GM19438 (cell line): ENCODE measurements around the gene FABP6.

ENCODE experiments used
- ATAC-seq: cut with Tn5 transposase; IDR thresholded peaks from one replicate; pipeline ENCODE4 v1.9.1; 2021; ENCODE audit warnings: low read depth; ENCODE audit not compliant: unreplicated experiment

Gene FABP6

GRCh38 chr5:160286947-160287346 lies 57.6 kb downstream of the FABP6 start:
- ATAC-seq, result no peak

GRCh38 chr5:160287378-160288051 lies 58.2 kb downstream of the FABP6 start:
- ATAC-seq, result no peak
